HCT116 (cell line): ENCODE measurements around the gene MTHFSD. TPM values are rescaled to one million over a fixed set of nuclear protein-coding genes. Genes with fewer than 3 reads are reported as not detected.

Experiments
- ATAC-seq: fragments of 200-7000 bp; cut with Tn5 transposase; 2 replicates; pipeline ENCODE4 v1.9.1; 2020; ENCODE audit warnings: mild to moderate bottlenecking, moderate library complexity
- BruUV-seq: library from RNA; stranded (reverse); fragments of 400-500 nt; replicated peaks from 2 replicates; lab custom pipeline; 2021; lab: Mats Ljungman, UMichigan
- CTCF ChIA-PET: fragments of 300-600 bp; sonication (Branson Sonifier 250); formaldehyde crosslinking; loops from one replicate; lab custom pipeline; 2021; ENCODE audit warnings: antibody characterized with exemption; lab: Charles Lee
- POLR2A ChIA-PET: fragments of 300-600, 350-600 bp; sonication (Branson Sonifier 250); formaldehyde crosslinking; loops from one replicate; lab custom pipeline; 2021; ENCODE audit warnings: antibody characterized with exemption; lab: Charles Lee
- RAD21 ChIA-PET, 2 experiments: fragments of 300-600 bp; sonication (Branson Sonifier 250); formaldehyde crosslinking; loops; one replicate each; lab custom pipeline; 2023; ENCODE audit warnings: low total read pairs in 2 of 2; ENCODE audit not compliant: uncharacterized antibody in 2 of 2, unreplicated experiment in 2 of 2, low non-redundant PET in 1 of 2; lab: Charles Lee
- DNase-seq: peaks from one replicate; pipeline ENCODE4 v3.0.0-alpha.2; 2010; ENCODE audit warnings: low read depth, low spot score
- H2AFZ ChIP-seq: fragments of 200-600 bp; shearing (Covaris generic), sonication (generic); 2 replicates; pipeline ENCODE4 v1.6.1; 2017; ENCODE audit warnings: low read depth, mixed run types, mixed read lengths, antibody characterized with exemption, low read length; ENCODE audit not compliant: poor library complexity, severe bottlenecking
- H3K27ac ChIP-seq: 2 replicates; pipeline ENCODE4 v1.5.1; 2012; ENCODE audit warnings: low read depth, low read length
- H3K27me3 ChIP-seq: fragments of 200-600 bp; sonication (generic); 2 replicates; pipeline ENCODE4 v1.6.1; 2016; ENCODE audit warnings: mixed run types, low read length, mixed read lengths; ENCODE audit not compliant: insufficient read depth
- H3K36me3 ChIP-seq, 2 experiments: fragments of 200-500 bp in 1 of 2; fragments of 200-600 bp in 1 of 2; sonication (Bioruptor generic) in 1 of 2; sonication (generic) in 1 of 2; 2 replicates each; pipeline versions ENCODE4 v1.5.1 to v1.6.1; 2014 to 2016; ENCODE audit warnings: low read length in 2 of 2, inconsistent platforms in 1 of 2, mixed read lengths in 1 of 2, mixed run types in 1 of 2; ENCODE audit not compliant: insufficient read depth in 2 of 2, control insufficient read depth in 1 of 2
- H3K4me1 ChIP-seq, 2 experiments: fragments of 200-600 bp in 1 of 2; sonication (generic) in 1 of 2; 2 replicates each; pipeline versions ENCODE4 v1.5.1 to v1.6.1; 2012 to 2017; ENCODE audit warnings: low read length in 2 of 2, inconsistent platforms in 1 of 2, mild to moderate bottlenecking in 1 of 2, mixed read lengths in 1 of 2, mixed run types in 1 of 2, moderate library complexity in 1 of 2; ENCODE audit not compliant: insufficient read depth in 2 of 2, control insufficient read depth in 1 of 2
- H3K4me2 ChIP-seq: fragments of 200-600 bp; sonication (generic); 2 replicates; pipeline ENCODE4 v1.6.1; 2017; ENCODE audit warnings: mixed run types, low read length, mixed read lengths
- H3K4me3 ChIP-seq, 2 experiments: fragments of 200-600 bp in 1 of 2; sonication (generic) in 1 of 2; replicated peaks in 1 of 2; 2 replicates each; pipeline ENCODE4 v1.5.1; 2011 to 2016; ENCODE audit warnings: low read length in 2 of 2, control low read depth in 1 of 2, low read depth in 1 of 2, mild to moderate bottlenecking in 1 of 2, mixed read lengths in 1 of 2, mixed run types in 1 of 2
- H3K79me2 ChIP-seq: fragments of 200-600 bp; sonication (generic); 2 replicates; pipeline ENCODE4 v1.6.1; 2017; ENCODE audit warnings: mild to moderate bottlenecking, mixed run types, low read length, moderate library complexity, mixed read lengths; ENCODE audit not compliant: insufficient read depth
- H3K9ac ChIP-seq: fragments of 200-600 bp; sonication (generic); 2 replicates; pipeline ENCODE4 v1.6.1; 2016; ENCODE audit warnings: low read length, mixed read lengths
- H3K9me2 ChIP-seq: fragments of 200-600 bp; sonication (generic), shearing (Covaris generic); 2 replicates; pipeline ENCODE4 v1.6.1; 2017; ENCODE audit warnings: mixed run types, mild to moderate bottlenecking, moderate library complexity; ENCODE audit not compliant: insufficient read depth
- H3K9me3 ChIP-seq, 2 experiments: fragments of 200-500 bp in 1 of 2; fragments of 200-600 bp in 1 of 2; sonication (Bioruptor generic) in 1 of 2; sonication (generic) in 1 of 2; 2 replicates each; pipeline ENCODE4 v1.6.1; 2014 to 2017; ENCODE audit warnings: low read length in 2 of 2, mixed read lengths in 2 of 2, inconsistent platforms in 1 of 2, low read depth in 1 of 2, mild to moderate bottlenecking in 1 of 2, mixed run types in 1 of 2, moderate library complexity in 1 of 2; ENCODE audit not compliant: control insufficient read depth in 1 of 2, insufficient read depth in 1 of 2
- H4K20me1 ChIP-seq: fragments of 200-600 bp; sonication (generic), shearing (Covaris generic); 2 replicates; pipeline ENCODE4 v1.6.1; 2017; ENCODE audit warnings: mixed run types, mild to moderate bottlenecking, moderate library complexity; ENCODE audit not compliant: insufficient read depth
- ATF3 ChIP-seq: IDR thresholded peaks from 2 replicates; pipeline ENCODE4 v1.6.1; 2012
- CBX3 ChIP-seq: IDR thresholded peaks from 2 replicates; pipeline ENCODE4 v1.6.1; 2012; ENCODE audit warnings: low read depth
- CEBPB ChIP-seq: IDR thresholded peaks from 2 replicates; pipeline ENCODE4 v1.6.1; 2012; ENCODE audit warnings: low read depth
- CTCF ChIP-seq, 3 experiments: fragments of 200-600 bp in 1 of 3; sonication (generic) in 1 of 3; IDR thresholded peaks in 2 of 3; conservative IDR thresholded peaks in 1 of 3; 2 replicates each; pipeline ENCODE4 v1.5.1; 2012 to 2017; ENCODE audit warnings: low read depth in 2 of 3, low read length in 2 of 3, antibody characterized with exemption in 1 of 3, borderline replicate concordance in 1 of 3, control low read depth in 1 of 3, mild to moderate bottlenecking in 1 of 3, mixed read lengths in 1 of 3, mixed run types in 1 of 3, moderate library complexity in 1 of 3; ENCODE audit not compliant: insufficient read depth in 1 of 3
- EGR1 ChIP-seq: IDR thresholded peaks from 2 replicates; pipeline ENCODE4 v1.6.1; 2012; ENCODE audit warnings: low read depth
- ELF1 ChIP-seq: IDR thresholded peaks from 2 replicates; pipeline ENCODE4 v1.6.1; 2012; ENCODE audit warnings: low read depth, borderline replicate concordance
- EZH2phosphoT487 ChIP-seq: fragments of 200-600 bp; IDR thresholded peaks from 2 replicates; pipeline ENCODE4 v1.6.1; 2018; ENCODE audit warnings: antibody characterized with exemption, borderline replicate concordance
- FOSL1 ChIP-seq: IDR thresholded peaks from 2 replicates; pipeline ENCODE4 v1.6.1; 2012; ENCODE audit warnings: low read depth
- JUND ChIP-seq: IDR thresholded peaks from 2 replicates; pipeline ENCODE4 v1.6.1; 2012
- POLR2A ChIP-seq: IDR thresholded peaks from 2 replicates; pipeline ENCODE4 v1.7.0; 2011; ENCODE audit warnings: borderline replicate concordance; ENCODE audit not compliant: insufficient read depth, insufficient read length; ENCODE audit errors: extremely low read depth
- POLR2AphosphoS5 ChIP-seq: IDR thresholded peaks from 2 replicates; pipeline ENCODE4 v1.6.1; 2011; ENCODE audit warnings: mild to moderate bottlenecking, low read depth, low read length, moderate library complexity
- RAD21 ChIP-seq: IDR thresholded peaks from 2 replicates; pipeline ENCODE4 v1.6.1; 2012; ENCODE audit warnings: low read depth, mild to moderate bottlenecking
- SIN3A ChIP-seq: IDR thresholded peaks from 2 replicates; pipeline ENCODE4 v1.6.1; 2012; ENCODE audit warnings: low read depth
- SRF ChIP-seq: IDR thresholded peaks from 2 replicates; pipeline ENCODE4 v1.6.1; 2012; ENCODE audit warnings: low read depth
- TCF7L2 ChIP-seq: IDR thresholded peaks from 2 replicates; pipeline ENCODE4 v1.7.0; 2011; ENCODE audit warnings: borderline replicate concordance, inconsistent platforms; ENCODE audit not compliant: insufficient read depth, insufficient read length; ENCODE audit errors: extremely low read depth
- YY1 ChIP-seq: IDR thresholded peaks from 2 replicates; pipeline ENCODE4 v1.6.1; 2011; ENCODE audit warnings: low read length, low read depth, moderate library complexity, mild to moderate bottlenecking; ENCODE audit not compliant: insufficient replicate concordance; ENCODE audit errors: extremely low read depth
- ZNF274 ChIP-seq: fragments of 200-500 bp; sonication (Bioruptor generic); IDR thresholded peaks from 2 replicates; pipeline ENCODE4 v1.6.1; 2014; ENCODE audit warnings: mild to moderate bottlenecking, low read depth, low read length, inconsistent platforms
- intact Hi-C: fragments of 100-400 bp; cut with micrococcal nuclease; formaldehyde crosslinking; loops from 2 replicates; pipeline ENCODE4 v1.10.0; 2022
- total RNA-seq: library from RNA; stranded (reverse); gene quantifications from one replicate; pipeline ENCODE4 v1.2.1, GENCODE V29; 2021; ENCODE audit not compliant: unreplicated experiment

MTHFSD gene
- total RNA-seq, 1 experiment from 2014 or later, result 33.1 TPM

GRCh38 chr16:86594721-86595120 is 39.7 kb upstream of the MTHFSD start:
- ATAC-seq (no peak), DNase-seq (no peak)
- intact Hi-C loops, result no loop called here
- BruUV-seq, result no TSS peak
- H3K27ac ChIP-seq, result no peak overlapping the region
- H3K36me3 ChIP-seq, result no peaks in the 10 kb centered on the region
- H3K9ac ChIP-seq, result no peak overlapping the region
- ChIA-PET RAD21 (no interaction called here), CTCF (no interaction called here)
- no peaks in the 10 kb centered on the region for H3K4me1 ChIP-seq
- H3K79me2 ChIP-seq, result no peaks in the 10 kb centered on the region
- no peaks in the 10 kb centered on the region for H4K20me1 ChIP-seq
- TF ChIP-seq ELF1, result no peak
- no peak for TF ChIP-seq FOSL1
- no peak for TF ChIP-seq ZNF274
- no peak for TF ChIP-seq CEBPB
- TF ChIP-seq POLR2AphosphoS5, result no peak
- no peak for TF ChIP-seq POLR2A
- no peak for TF ChIP-seq YY1
- TF ChIP-seq SRF, result no peak
- TF ChIP-seq CBX3, result no peak
- TF ChIP-seq, all 23 proteins: peak for 0
- no peak overlapping the region for H3K4me3 ChIP-seq
- H3K4me2 ChIP-seq, result no peak overlapping the region
- H3K9me3 ChIP-seq, result no peaks in the 10 kb centered on the region
- H3K9me2 ChIP-seq, result no peaks in the 10 kb centered on the region
- H3K27me3 ChIP-seq, result peaks cover 50% of the 10 kb centered on the region
- POLR2A ChIA-PET, result no interaction called here
- no peak overlapping the region for H2AFZ ChIP-seq

- intact Hi-C loops, result no loop called here
- Histone ChIP-seq H3K4me1 (no peaks in the 10 kb centered on the region), H3K9me2 (no peaks in the 10 kb centered on the region), H3K27me3 (peaks cover 56% of the 10 kb centered on the region), H3K79me2 (no peaks in the 10 kb centered on the region), H2AFZ (no peak overlapping the region), H3K9ac (no peak overlapping the region), H3K4me3 (no peak overlapping the region), H3K27ac (no peak overlapping the region), H3K9me3 (no peaks in the 10 kb centered on the region), H4K20me1 (no peaks in the 10 kb centered on the region), H3K4me2 (no peak overlapping the region), H3K36me3 (no peaks in the 10 kb centered on the region)
- no peak for ATAC-seq
- no TSS peak for BruUV-seq
- ChIA-PET CTCF (interaction anchor here (0.7 kb wide), 1 partner anchor 18 kb away, joined by 7 read pairs; no protein-coding TSS in a partner anchor), POLR2A (no interaction called here), RAD21 (no interaction called here)
- no peak for DNase-seq
- no peak for TF ChIP-seq ATF3
- no peak for TF ChIP-seq POLR2A
- no peak for TF ChIP-seq EGR1
- TF ChIP-seq SIN3A, result no peak
- TF ChIP-seq CBX3, result no peak
- TF ChIP-seq CTCF (IDR thresholded peaks at IDR 0.05 in 2 of 3, conservative IDR thresholded peaks at IDR 0.05 in 1 of 3; ENCODE audit: borderline replicate concordance in 1 of 3, insufficient read depth in 1 of 3, low read depth in 2 of 3, low read length in 2 of 3), result no peak
- TF ChIP-seq JUND, result no peak
- no peak for TF ChIP-seq EZH2phosphoT487
- TF ChIP-seq ZNF274, result no peak
- no peak for TF ChIP-seq TCF7L2
- TF ChIP-seq CEBPB, result no peak
- TF ChIP-seq RAD21, result no peak
These were observed 39.0 kb upstream of the MTHFSD start for GRCh38 chr16:86593913-86594620.
